Type B pancreatic cell (in vitro differentiated cells): ENCODE data around the gene HOXC10. TPM values are rescaled to one million over a fixed set of nuclear protein-coding genes. Genes with fewer than 3 reads are reported as not detected.

Experiments
- DNase-seq: peaks from one replicate; pipeline ENCODE4 v3.0.0; 2021; ENCODE audit warnings: mixed read lengths; ENCODE audit not compliant: unreplicated experiment; ENCODE audit errors: extremely low spot score
- H3K27ac Mint-ChIP-seq: 2 replicates; pipeline ENCODE4 v1.8.0; 2021; ENCODE audit warnings: mild to moderate bottlenecking, mixed read lengths
- H3K27me3 Mint-ChIP-seq: 2 replicates; pipeline ENCODE4 v1.8.0; 2021; ENCODE audit warnings: mixed read lengths
- H3K36me3 Mint-ChIP-seq: 2 replicates; pipeline ENCODE4 v1.8.0; 2021; ENCODE audit warnings: mixed read lengths
- H3K4me1 Mint-ChIP-seq: one replicate; pipeline ENCODE4 v1.8.0; 2021; ENCODE audit warnings: mixed read lengths; ENCODE audit not compliant: unreplicated experiment
- H3K4me3 Mint-ChIP-seq: 2 replicates; pipeline ENCODE4 v1.8.0; 2021; ENCODE audit warnings: mild to moderate bottlenecking, mixed read lengths
- H3K9me3 Mint-ChIP-seq: 2 replicates; pipeline ENCODE4 v1.8.0; 2021; ENCODE audit warnings: mixed read lengths
- CTCF ChIP-seq: fragments of 200-600 bp; sonication (generic); conservative IDR thresholded peaks from 2 replicates; pipeline ENCODE4 v1.5.0; 2021; ENCODE audit warnings: antibody characterized with exemption, mild to moderate bottlenecking
- total RNA-seq: library from RNA; stranded (reverse); gene quantifications from 2 replicates; pipeline ENCODE4 v1.2.1, GENCODE V29; 2021; ENCODE audit warnings: low replicate concordance

Gene HOXC10
- total RNA-seq, 1 donor from 2014 or later = not detected

- no peak for TF ChIP-seq CTCF
- Mint-ChIP-seq H3K36me3 (no peaks in the 10 kb centered on the region), H3K4me1 (no peaks in the 10 kb centered on the region), H3K27ac (no peak overlapping the region), H3K4me3 (no peak overlapping the region), H3K27me3 (peaks cover 98% of the 10 kb centered on the region), H3K9me3 (no peaks in the 10 kb centered on the region)
- DNase-seq = no peak
Observed at GRCh38 chr12:53952871-53953734, 31.8 kb upstream of the HOXC10 start.

- Mint-ChIP-seq H3K27ac (no peak overlapping the region), H3K9me3 (no peaks in the 10 kb centered on the region), H3K4me1 (no peaks in the 10 kb centered on the region), H3K4me3 (no peak overlapping the region), H3K27me3 (peaks cover 98% of the 10 kb centered on the region), H3K36me3 (no peaks in the 10 kb centered on the region)
- TF ChIP-seq CTCF = no peak
- DNase-seq = no peak
Observed at GRCh38 chr12:53953831-53954693, 30.9 kb upstream of the HOXC10 start.

GRCh38 chr12:53954694-53955035, 30.3 kb upstream of the HOXC10 start, which contains the start of gene HOXC12:
Gene HOXC12 (plus strand): TSS chr12:53954903. CDS start chr12:53954930, 27 bp downstream.
- no peak for DNase-seq
- Mint-ChIP-seq H3K27ac (no peak within 1 kb of the TSS), H3K27me3 (peaks cover 98% of the 10 kb centered on the region), H3K4me1 (no peaks in the 10 kb centered on the region), H3K9me3 (no peaks in the 10 kb centered on the region), H3K4me3 (no peak within 1 kb of the TSS), H3K36me3 (no peaks in the 10 kb centered on the region)
- no peak for TF ChIP-seq CTCF

- no peak overlapping the region for H3K27ac Mint-ChIP-seq
Observed at GRCh38 chr12:53955036-53955775, 29.7 kb upstream of the HOXC10 start.

More at GRCh38 chr12:53955036-53955775, 29.7 kb upstream of the HOXC10 start:
- H3K27me3 Mint-ChIP-seq = peaks cover 98% of the 10 kb centered on the region
- DNase-seq = no peak
- no peaks in the 10 kb centered on the region for H3K36me3 Mint-ChIP-seq
- TF ChIP-seq CTCF = no peak
- H3K4me3 Mint-ChIP-seq = no peak overlapping the region
- H3K9me3 Mint-ChIP-seq = no peaks in the 10 kb centered on the region
- H3K4me1 Mint-ChIP-seq = no peaks in the 10 kb centered on the region
